IMR-90 (cell line): ENCODE measurements around the gene TIMM44. TPM values are rescaled to one million over a fixed set of nuclear protein-coding genes. Genes with fewer than 3 reads are reported as not detected.

Experiments used
- ATAC-seq: fragments of 200-7000 bp; cut with Tn5 transposase; 2 replicates; pipeline ENCODE4 v1.9.1; 2020; ENCODE audit warnings: low read depth, mild to moderate bottlenecking, moderate library complexity
- BruUV-seq: library from RNA; stranded (reverse); fragments of 400-500 nt; replicated peaks from 2 replicates; lab custom pipeline; 2021; lab: Mats Ljungman, UMichigan
- CTCF ChIA-PET: fragments of 300-600 bp; formaldehyde crosslinking; extraction: SDS; loops from one replicate; lab custom pipeline; 2021; ENCODE audit warnings: antibody characterized with exemption; lab: Yijun Ruan, JAX
- POLR2A ChIA-PET: fragments of 300-600 bp; sonication (Branson Sonifier 250); formaldehyde crosslinking; loops from one replicate; lab custom pipeline; 2022; ENCODE audit warnings: antibody characterized with exemption; ENCODE audit not compliant: unreplicated experiment; lab: Charles Lee
- DNase-seq: peaks from one replicate; pipeline ENCODE4 v3.0.0; 2013
- H2AFZ ChIP-seq: replicated peaks from 2 replicates; pipeline ENCODE3; 2013; ENCODE audit warnings: low read length, mild to moderate bottlenecking; ENCODE audit not compliant: poor library complexity
- H2AK5ac ChIP-seq: 2 replicates; pipeline ENCODE4 v1.6.1; 2013; ENCODE audit warnings: low read depth, low read length, inconsistent platforms
- H2AK9ac ChIP-seq: replicated peaks from 2 replicates; pipeline ENCODE3; 2013; ENCODE audit warnings: mild to moderate bottlenecking, low read depth, low read length, moderate library complexity; ENCODE audit not compliant: poor library complexity
- H2BK120ac ChIP-seq: 2 replicates; pipeline ENCODE4 v1.6.1; 2013; ENCODE audit warnings: low read depth, low read length, inconsistent platforms
- H2BK15ac ChIP-seq: 3 replicates; pipeline ENCODE4 v1.6.1; 2013; ENCODE audit warnings: low read depth, low read length, inconsistent platforms
- H2BK20ac ChIP-seq: 2 replicates; pipeline ENCODE4 v1.6.1; 2013; ENCODE audit warnings: low read depth, mild to moderate bottlenecking, inconsistent platforms, low read length, moderate library complexity
- H2BK5ac ChIP-seq: 2 replicates; pipeline ENCODE4 v1.6.1; 2013; ENCODE audit warnings: mild to moderate bottlenecking, low read depth, low read length, inconsistent platforms; ENCODE audit not compliant: poor library complexity, severe bottlenecking
- H3K14ac ChIP-seq: replicated peaks from 2 replicates; pipeline ENCODE4 v1.6.1; 2013; ENCODE audit warnings: low read depth, low read length, inconsistent platforms
- H3K18ac ChIP-seq: 2 replicates; pipeline ENCODE4 v1.6.1; 2013; ENCODE audit warnings: low read depth, low read length, control low read depth
- H3K23ac ChIP-seq: 2 replicates; pipeline ENCODE4 v1.6.1; 2013; ENCODE audit warnings: low read depth, low read length, inconsistent platforms
- H3K27ac ChIP-seq: 2 replicates; pipeline ENCODE4 v1.5.1; 2013; ENCODE audit warnings: mild to moderate bottlenecking, control low read depth, low read length; ENCODE audit not compliant: insufficient read depth
- H3K27me3 ChIP-seq: 2 replicates; pipeline ENCODE4 v1.6.1; 2013; ENCODE audit warnings: low read length; ENCODE audit not compliant: control insufficient read depth, insufficient read depth
- H3K36me3 ChIP-seq: 2 replicates; pipeline ENCODE4 v1.6.1; 2013; ENCODE audit warnings: low read length, mixed read lengths; ENCODE audit not compliant: control insufficient read depth, insufficient read depth
- H3K4ac ChIP-seq: 2 replicates; pipeline ENCODE4 v1.6.1; 2013; ENCODE audit warnings: low read depth, low read length, inconsistent platforms
- H3K4me1 ChIP-seq: 2 replicates; pipeline ENCODE4 v1.6.1; 2013; ENCODE audit warnings: low read length, mixed read lengths; ENCODE audit not compliant: control insufficient read depth, insufficient read depth
- H3K4me2 ChIP-seq: 2 replicates; pipeline ENCODE4 v1.6.1; 2013; ENCODE audit warnings: low read depth, mild to moderate bottlenecking, control low read depth, low read length, moderate library complexity
- H3K4me3 ChIP-seq: 2 replicates; pipeline ENCODE4 v1.5.1; 2013; ENCODE audit warnings: low read depth, mild to moderate bottlenecking, control low read depth, low read length, moderate library complexity; ENCODE audit not compliant: insufficient read depth
- H3K56ac ChIP-seq: 2 replicates; pipeline ENCODE4 v1.6.1; 2013; ENCODE audit warnings: low read length, inconsistent platforms; ENCODE audit not compliant: insufficient read depth; ENCODE audit errors: extremely low read depth
- H3K79me1 ChIP-seq, 2 experiments: 2 replicates each; pipeline ENCODE4 v1.6.1; 2013; ENCODE audit warnings: low read length in 2 of 2, inconsistent platforms in 1 of 2, low read depth in 1 of 2
- H3K9ac ChIP-seq: 2 replicates; pipeline ENCODE4 v1.6.1; 2013; ENCODE audit warnings: low read depth, low read length, control low read depth
- H3K9me1 ChIP-seq: 2 replicates; pipeline ENCODE4 v1.6.1; 2013; ENCODE audit warnings: low read length, inconsistent platforms; ENCODE audit not compliant: insufficient read depth
- H3K9me3 ChIP-seq: 2 replicates; pipeline ENCODE4 v1.6.1; 2013; ENCODE audit warnings: low read length; ENCODE audit not compliant: control insufficient read depth, insufficient read depth
- H4K20me1 ChIP-seq: 2 replicates; pipeline ENCODE4 v1.6.1; 2013; ENCODE audit warnings: low read length, inconsistent platforms; ENCODE audit not compliant: insufficient read depth
- H4K5ac ChIP-seq: 2 replicates; pipeline ENCODE4 v1.6.1; 2013; ENCODE audit warnings: mild to moderate bottlenecking, low read depth, low read length, control low read depth
- H4K8ac ChIP-seq, 2 experiments: 2 replicates each; pipeline ENCODE4 v1.6.1; 2013; ENCODE audit warnings: low read depth in 2 of 2, low read length in 2 of 2, control low read depth in 1 of 2, inconsistent platforms in 1 of 2
- H4K91ac ChIP-seq: 2 replicates; pipeline ENCODE4 v1.6.1; 2013; ENCODE audit warnings: low read depth, low read length, inconsistent platforms; ENCODE audit not compliant: insufficient read depth
- BHLHE40 ChIP-seq: fragments of 150-350 bp; IDR thresholded peaks from 2 replicates; pipeline ENCODE4 v1.6.1; 2016; ENCODE audit warnings: mild to moderate bottlenecking, low read depth, low read length
- CEBPB ChIP-seq: IDR thresholded peaks from 2 replicates; pipeline ENCODE4 v1.6.1; 2012; ENCODE audit warnings: low read depth, low read length, improper control_type of control experiment
- CHD1 ChIP-seq: IDR thresholded peaks from 2 replicates; pipeline ENCODE4 v1.6.1; 2012; ENCODE audit warnings: low read depth, low read length, improper control_type of control experiment
- CTCF ChIP-seq: conservative IDR thresholded peaks from 2 replicates; pipeline ENCODE4 v1.5.1; 2012; ENCODE audit warnings: mild to moderate bottlenecking, low read depth, low read length, improper control_type of control experiment
- ELK1 ChIP-seq: fragments of 150-350 bp; IDR thresholded peaks from 2 replicates; pipeline ENCODE4 v1.6.1; 2016; ENCODE audit warnings: low read depth, mild to moderate bottlenecking, low read length, moderate library complexity, borderline replicate concordance
- FOS ChIP-seq: fragments of 150-350 bp; IDR thresholded peaks from 2 replicates; pipeline ENCODE4 v1.6.1; 2016; ENCODE audit warnings: low read depth, low read length
- MAFK ChIP-seq: IDR thresholded peaks from 2 replicates; pipeline ENCODE4 v1.6.1; 2012; ENCODE audit warnings: low read depth, low read length, improper control_type of control experiment
- MXI1 ChIP-seq: IDR thresholded peaks from 2 replicates; pipeline ENCODE4 v1.6.1; 2012; ENCODE audit warnings: low read depth, mild to moderate bottlenecking, low read length, moderate library complexity, borderline replicate concordance
- NFE2L2 ChIP-seq: fragments of 150-350 bp; IDR thresholded peaks from 2 replicates; pipeline ENCODE4 v1.6.1; 2016; ENCODE audit warnings: low read depth, mild to moderate bottlenecking, low read length
- POLR2A ChIP-seq: IDR thresholded peaks from 2 replicates; pipeline ENCODE4 v1.6.1; 2012; ENCODE audit warnings: mild to moderate bottlenecking, low read depth, low read length
- RAD21 ChIP-seq: IDR thresholded peaks from 2 replicates; pipeline ENCODE4 v1.6.1; 2012; ENCODE audit warnings: low read length, improper control_type of control experiment
- RCOR1 ChIP-seq: IDR thresholded peaks from 2 replicates; pipeline ENCODE4 v1.6.1; 2012; ENCODE audit warnings: mild to moderate bottlenecking, low read length, improper control_type of control experiment; ENCODE audit not compliant: insufficient replicate concordance
- RFX5 ChIP-seq: IDR thresholded peaks from 2 replicates; pipeline ENCODE4 v1.8.0; 2012; ENCODE audit warnings: low read depth, mild to moderate bottlenecking, low read length, moderate library complexity
- SMC3 ChIP-seq: fragments of 150-350 bp; IDR thresholded peaks from 2 replicates; pipeline ENCODE4 v1.6.1; 2016; ENCODE audit warnings: low read depth, mild to moderate bottlenecking, antibody characterized with exemption, low read length, moderate library complexity
- USF2 ChIP-seq: fragments of 150-350 bp; IDR thresholded peaks from 2 replicates; pipeline ENCODE4 v1.6.1; 2017; ENCODE audit warnings: mild to moderate bottlenecking, antibody characterized with exemption, low read length, low read depth
- whole genome bisulfite sequencing, 2 experiments: methylation state at CpG; one replicate each; pipeline versions ENCODE4 v1.1.5 to v1.1.7; 2013; ENCODE audit warnings: missing lambda C conversion rate in 2 of 2; ENCODE audit not compliant: insufficient read length in 1 of 2; ENCODE audit errors: extremely low coverage in 2 of 2; 5-methylcytosine and 5-hydroxymethylcytosine counted together
- dilution Hi-C: fragments of 300-500 bp; cut with HindIII; formaldehyde crosslinking; loops from one replicate; pipeline ENCODE4 v1.14.3; 2018; ENCODE audit warnings: low sequenced_read_pairs; ENCODE audit not compliant: unreplicated experiment
- in situ Hi-C: fragments of 300-500 bp; cut with MboI; formaldehyde crosslinking; loops from 3 replicates; pipeline ENCODE4 v1.14.3; 2019; ENCODE audit warnings: low sequenced_read_pairs, inconsistent platforms, mixed read lengths
- intact Hi-C: fragments of 100-400 bp; cut with micrococcal nuclease; formaldehyde crosslinking; loops from 2 replicates; pipeline ENCODE4 v1.10.0; 2022
- polyA plus RNA-seq, 3 experiments: library from polyadenylated mRNA; depleted of rRNA; stranded (reverse); fragments of >200 nt; gene quantifications; 2 replicates each; pipeline ENCODE4 v1.2.3, GENCODE V29; 2012; ENCODE audit warnings: low replicate concordance in 1 of 3
- total RNA-seq: library from RNA; depleted of rRNA; stranded (reverse); fragments of >200 nt; gene quantifications from 2 replicates; pipeline ENCODE4 v1.2.3, GENCODE V29; 2012

TIMM44 gene
- total and polyA plus RNA-seq, 2 of the 4 experiments (the other 2 are of a cell fraction) = 37.6 to 52.3 TPM

- Histone ChIP-seq H4K91ac (no peak overlapping the region), H2BK20ac (no peak overlapping the region), H3K23ac (no peak overlapping the region), H3K4me1 (no peaks in the 10 kb centered on the region), H3K4ac (no peak overlapping the region), H4K5ac (no peak overlapping the region), H4K8ac (no peak overlapping the region), H3K9me3 (no peaks in the 10 kb centered on the region), H2AK5ac (no peak overlapping the region), H3K27me3 (peaks cover 15% of the 10 kb centered on the region), H3K79me1 (no peaks in the 10 kb centered on the region), H3K9ac (no peak overlapping the region), H2BK5ac (no peak overlapping the region), H3K56ac (no peak overlapping the region), H2AFZ (no peak overlapping the region), H3K27ac (no peak overlapping the region), H2AK9ac (no peak overlapping the region), H3K4me2 (no peak overlapping the region), H3K36me3 (no peaks in the 10 kb centered on the region), H3K18ac (no peak overlapping the region), H2BK15ac (no peak overlapping the region), H3K9me1 (no peaks in the 10 kb centered on the region), H4K20me1 (no peaks in the 10 kb centered on the region), H3K4me3 (no peak overlapping the region), H3K14ac (no peak overlapping the region), H2BK120ac (no peak overlapping the region)
- CTCF ChIA-PET = no interaction called here
- DNase-seq = no peak
- WGBS, 2 experiments = 80% methylated on average over 1 of the region's 18 CpGs; no CpG with 5 or more reads in 1 of the 2 experiments
- intact Hi-C loops = no loop called here
- in situ Hi-C loops = no loop called here
- POLR2A ChIA-PET = interaction anchor here (0.6 kb wide), 1 partner anchor 21 kb away, joined by 3 read pairs; no protein-coding TSS in a partner anchor
- BruUV-seq = no TSS peak
- no peak for ATAC-seq
- dilution Hi-C loops = no loop called here
- TF ChIP-seq RAD21 (no peak), SMC3 (no peak), RCOR1 (no peak), POLR2A (no peak), BHLHE40 (no peak), MXI1 (no peak), MAFK (no peak), USF2 (no peak), NFE2L2 (no peak), CHD1 (no peak), FOS (no peak), RFX5 (no peak), CTCF (no peak), CEBPB (no peak), ELK1 (no peak)
These were observed 64.2 kb downstream of the TIMM44 start for GRCh38 chr19:7879111-7879807.
